Daoy (cell line): Measurements from ENCODE around the gene BTN1A1. TPM values are rescaled to one million over a fixed set of nuclear protein-coding genes. Genes with fewer than 3 reads are reported as not detected.

Source experiments
- DNase-seq: peaks from one replicate; pipeline ENCODE4 v3.0.0-alpha.2; 2015; ENCODE audit warnings: low read depth
- total RNA-seq: library from RNA; depleted of rRNA; stranded (reverse); fragments of >200 nt; shearing (Covaris generic); gene quantifications from 2 replicates; pipeline ENCODE4 v1.2.3, GENCODE V29; 2014

The BTN1A1 gene
- total RNA-seq, 1 experiment from 2014 or later = not detected

GRCh38 chr6:26475823-26476729 is 24.0 kb upstream of the BTN1A1 start:
- DNase-seq = peak; percentile 17

DNA sequence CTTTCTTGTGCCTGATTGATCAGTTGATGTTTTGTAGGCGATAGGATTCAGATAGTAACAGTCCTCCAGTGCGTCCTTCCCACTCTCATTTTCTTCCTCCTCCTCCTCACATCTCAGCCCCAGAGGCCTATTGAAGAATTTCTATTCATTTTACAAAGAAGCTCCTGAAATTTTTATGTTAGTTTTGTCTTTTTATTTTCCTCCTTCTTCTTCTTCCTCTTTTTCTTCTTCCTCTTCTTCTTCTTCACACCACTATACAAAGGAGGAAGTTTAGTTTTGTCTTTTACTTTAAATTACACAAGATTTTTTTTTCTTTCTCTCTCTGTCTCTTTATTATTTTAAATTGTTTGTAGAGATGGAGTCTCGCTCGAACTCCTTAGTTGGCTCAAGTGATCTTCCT is 23.2 kb upstream of the BTN1A1 start:
- no peak for DNase-seq

GRCh38 chr6:26477426-26477825 is 22.7 kb upstream of the BTN1A1 start:
- DNase-seq = no peak

DNA sequence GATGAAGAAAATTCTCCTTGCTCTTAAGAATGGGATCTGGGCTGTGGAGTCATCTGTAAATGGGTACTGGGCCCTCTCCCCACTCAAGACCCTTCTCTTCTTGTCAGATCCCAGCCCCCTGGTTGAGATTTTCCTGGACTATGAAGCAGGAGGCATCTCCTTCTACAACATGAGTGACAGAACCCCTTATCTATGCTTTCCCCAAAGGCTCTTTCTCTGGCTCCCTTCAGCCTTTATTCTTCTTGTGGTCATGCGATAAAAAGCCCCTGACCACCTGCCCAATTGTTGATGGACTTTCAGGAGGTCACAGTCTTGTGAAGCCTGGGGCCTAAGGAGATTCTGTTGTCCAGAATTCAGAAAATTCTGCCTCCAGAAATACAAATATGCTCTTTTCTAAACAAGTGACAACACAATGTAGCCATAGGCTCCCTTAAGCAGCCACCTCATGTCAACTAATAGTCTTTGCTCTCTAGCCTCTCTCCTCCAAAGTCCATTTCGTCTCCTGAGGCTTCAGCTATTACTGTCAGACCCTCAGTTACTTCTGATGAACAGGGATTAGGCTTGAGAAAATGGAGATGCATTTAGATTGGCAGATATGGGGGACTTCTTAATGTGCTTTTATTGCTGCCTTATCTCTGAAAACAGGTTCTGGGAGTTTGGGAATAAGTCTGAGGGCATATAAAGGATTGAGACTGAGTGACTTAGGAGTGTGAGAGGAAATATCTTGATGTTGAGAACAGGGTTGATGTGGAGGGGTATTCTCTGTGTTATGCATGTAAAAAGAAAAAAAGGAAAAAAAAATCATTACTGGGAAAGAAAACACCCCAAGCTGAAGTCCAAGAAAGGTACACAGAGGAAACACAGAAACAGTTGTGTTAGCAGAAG is 21.8 kb upstream of the BTN1A1 start:
- DNase-seq = no peak

- DNase-seq = no peak
Observed at GRCh38 chr6:26478985-26479278, 21.2 kb upstream of the BTN1A1 start.

GRCh38 chr6:26482338-26482737 is 17.8 kb upstream of the BTN1A1 start:
- no peak for DNase-seq

- DNase-seq = no peak
Observed at GRCh38 chr6:26483727-26484126, 16.4 kb upstream of the BTN1A1 start.

GRCh38 chr6:26484161-26484560 is 15.9 kb upstream of the BTN1A1 start:
- DNase-seq = no peak

- no peak for DNase-seq
Observed at GRCh38 chr6:26485112-26485780, 14.9 kb upstream of the BTN1A1 start.

GRCh38 chr6:26486358-26486757 is 13.7 kb upstream of the BTN1A1 start:
- no peak for DNase-seq

DNA sequence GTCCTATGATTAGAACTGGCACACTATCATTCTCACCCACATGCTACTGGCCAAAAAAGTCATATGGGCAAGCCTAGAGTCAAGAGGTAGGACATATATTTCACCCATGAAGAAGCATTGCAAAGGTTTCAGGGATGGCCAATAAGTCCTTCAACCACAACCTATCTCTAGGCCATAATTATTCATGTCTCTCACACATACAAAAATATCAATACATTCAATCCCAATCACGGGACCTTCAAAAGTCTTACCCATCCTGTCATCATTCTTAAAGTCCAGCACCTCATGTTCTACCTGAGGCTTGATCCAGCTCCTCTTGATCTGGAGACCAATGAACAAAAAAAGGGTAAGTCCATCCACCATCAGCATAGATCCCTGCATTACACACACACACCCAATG is 12.6 kb upstream of the BTN1A1 start:
- DNase-seq = no peak

DNA sequence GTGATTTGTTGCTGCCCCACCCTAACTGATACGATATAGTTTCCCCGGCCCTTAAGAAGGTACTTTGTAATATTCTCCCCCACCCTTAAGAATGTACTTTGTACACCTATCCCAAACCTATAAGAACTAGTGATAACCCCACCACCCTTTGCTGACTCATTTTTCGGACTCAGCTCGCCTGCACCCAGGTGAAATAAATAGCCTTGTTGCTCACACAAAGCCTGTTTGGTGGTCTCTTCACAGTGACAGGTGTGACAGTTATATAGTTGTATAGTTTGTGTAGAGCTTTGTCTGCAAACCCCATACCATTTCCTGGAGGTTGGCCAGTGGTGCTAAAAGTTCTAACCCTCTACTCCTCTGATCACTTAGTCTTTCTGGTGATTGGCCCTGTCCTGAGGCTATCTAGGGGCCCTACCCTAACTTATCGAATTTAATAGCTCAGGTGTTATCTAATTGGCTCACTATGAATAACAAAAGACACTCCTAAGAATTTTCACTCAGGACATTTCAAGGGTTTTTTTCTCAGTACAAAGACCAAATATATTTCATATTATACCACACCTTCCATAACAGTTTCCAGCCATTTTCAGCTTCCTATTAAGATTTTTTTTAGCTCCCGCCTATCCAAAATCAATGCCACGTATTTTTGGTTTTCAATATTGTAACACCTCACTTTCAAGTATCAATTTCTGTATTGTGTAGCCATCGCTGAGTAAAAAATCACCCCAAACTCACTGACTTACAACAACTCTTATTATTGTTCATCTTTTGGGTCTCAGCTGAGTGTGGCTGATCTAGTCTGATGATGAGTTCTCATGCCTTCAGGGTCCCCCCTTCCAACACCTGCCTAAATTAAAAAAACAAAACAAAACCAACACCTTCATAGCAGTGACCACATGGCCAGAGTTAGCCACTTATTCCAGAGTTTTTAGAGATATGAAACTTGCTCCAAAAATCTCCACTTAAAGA is 9.8 kb upstream of the BTN1A1 start:
- DNase-seq = no peak

- no peak for DNase-seq
Observed at GRCh38 chr6:26491604-26492003, 8.5 kb upstream of the BTN1A1 start.

DNA sequence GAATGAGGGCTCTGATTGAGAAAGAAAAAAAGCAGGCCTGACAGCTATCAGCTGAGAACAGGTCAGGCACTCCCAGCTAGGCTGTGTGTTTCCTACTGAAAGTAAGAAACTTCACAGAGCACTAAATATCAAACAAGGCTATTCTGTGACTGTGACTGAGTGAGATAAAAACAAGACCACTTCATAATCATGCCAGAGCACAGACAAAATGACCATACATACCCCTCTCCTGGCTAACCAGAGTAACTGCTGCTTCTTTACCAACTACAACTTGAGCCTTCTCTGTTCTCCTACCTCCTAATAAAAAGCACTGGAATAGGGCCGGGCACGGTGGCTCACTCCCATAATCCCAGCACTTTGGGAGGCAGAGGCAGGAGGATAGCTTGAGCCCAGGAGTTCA is 6.8 kb upstream of the BTN1A1 start:
- DNase-seq = no peak

- DNase-seq = no peak
Observed at GRCh38 chr6:26494117-26494516, 6.0 kb upstream of the BTN1A1 start.

DNA sequence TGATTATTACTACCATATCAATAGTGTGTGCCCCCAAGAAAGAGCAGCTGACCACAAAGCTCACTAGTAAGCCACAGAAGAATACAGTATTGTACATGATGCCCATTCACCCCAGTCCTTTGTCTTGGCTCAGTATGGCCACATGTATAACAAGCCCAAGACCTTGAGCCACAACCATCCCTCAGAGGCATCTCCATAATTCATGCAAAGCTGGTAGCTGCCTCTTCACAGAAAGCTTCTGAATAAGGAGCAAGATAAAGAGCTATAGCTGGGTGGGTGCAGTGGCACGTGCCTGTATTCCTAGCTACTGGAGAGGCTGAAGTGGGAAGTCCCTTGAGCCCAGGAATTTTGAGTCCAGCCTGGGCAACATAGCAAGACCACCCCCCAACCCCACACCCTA is 4.8 kb upstream of the BTN1A1 start:
- no peak for DNase-seq

GRCh38 chr6:26497610-26498009 is 2.5 kb upstream of the BTN1A1 start:
- DNase-seq = no peak

- no peak for DNase-seq
Observed at GRCh38 chr6:26501482-26501986, 1.4 kb downstream of the BTN1A1 start.

DNA sequence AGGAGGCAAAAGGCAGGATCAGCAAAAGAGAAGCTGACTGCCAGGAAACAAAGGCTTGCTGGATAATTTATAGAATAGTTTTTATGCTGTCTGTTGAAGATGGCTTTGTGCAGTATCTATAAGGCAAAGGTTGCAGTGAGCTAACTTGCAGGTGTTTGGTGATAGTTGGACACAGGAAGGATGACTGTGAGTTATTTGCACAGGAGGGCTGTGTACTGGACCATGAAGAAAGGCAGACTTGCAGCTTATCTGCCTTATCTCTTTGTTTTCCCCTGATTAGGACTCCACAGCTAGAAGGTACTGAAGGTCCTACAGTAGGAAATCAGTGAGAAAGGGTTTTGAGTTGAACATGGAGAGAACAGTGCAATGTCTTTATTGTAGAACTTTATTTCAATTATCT is 2.1 kb downstream of the BTN1A1 start:
- DNase-seq = no peak

DNA sequence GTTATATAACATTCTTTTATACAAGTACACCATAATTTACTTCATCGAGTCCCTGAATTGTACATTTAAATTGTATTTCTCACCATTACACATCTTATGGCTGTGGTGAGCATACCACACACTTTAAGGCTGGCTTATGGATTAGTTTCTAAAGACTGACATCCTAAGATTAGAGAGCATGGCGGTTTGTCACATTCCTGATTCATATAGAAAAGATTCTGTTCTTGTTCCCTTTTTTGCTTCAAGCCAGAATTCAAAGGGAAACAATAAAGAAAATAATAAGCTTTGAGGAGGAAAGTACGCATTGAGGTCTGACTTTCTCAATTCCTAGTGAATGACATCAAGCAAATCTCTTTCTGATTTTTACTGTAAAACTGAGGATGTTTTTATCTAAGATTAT is 2.5 kb downstream of the BTN1A1 start:
- DNase-seq = no peak

DNA sequence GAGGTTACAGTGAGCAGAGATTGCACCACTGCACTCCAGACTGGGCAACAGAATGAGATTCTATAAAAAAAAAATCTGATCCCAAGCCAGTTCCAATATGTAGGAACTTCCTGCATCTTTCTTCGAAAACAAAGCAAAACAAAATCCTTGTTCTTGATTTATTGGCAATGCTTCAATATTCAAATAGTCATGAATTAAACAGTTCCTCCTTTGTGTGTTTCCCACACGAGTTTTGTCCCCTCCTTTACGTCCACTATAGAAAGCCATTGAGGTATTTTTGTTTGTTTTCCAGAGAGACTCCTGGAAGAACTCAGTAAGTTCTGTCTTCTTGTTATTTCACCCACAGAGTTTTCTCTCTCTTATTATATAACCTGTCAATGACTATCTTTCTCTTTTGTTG is 7.6 kb downstream of the BTN1A1 start:
- no peak for DNase-seq
